GM18499 (cell line): ENCODE data around the gene SETD5.

Experiments used
- ATAC-seq: cut with Tn5 transposase; IDR thresholded peaks from one replicate; pipeline ENCODE4 v1.9.1; 2021; ENCODE audit warnings: moderate number of reproducible peaks; ENCODE audit not compliant: insufficient read depth, unreplicated experiment

The SETD5 gene, protein sequence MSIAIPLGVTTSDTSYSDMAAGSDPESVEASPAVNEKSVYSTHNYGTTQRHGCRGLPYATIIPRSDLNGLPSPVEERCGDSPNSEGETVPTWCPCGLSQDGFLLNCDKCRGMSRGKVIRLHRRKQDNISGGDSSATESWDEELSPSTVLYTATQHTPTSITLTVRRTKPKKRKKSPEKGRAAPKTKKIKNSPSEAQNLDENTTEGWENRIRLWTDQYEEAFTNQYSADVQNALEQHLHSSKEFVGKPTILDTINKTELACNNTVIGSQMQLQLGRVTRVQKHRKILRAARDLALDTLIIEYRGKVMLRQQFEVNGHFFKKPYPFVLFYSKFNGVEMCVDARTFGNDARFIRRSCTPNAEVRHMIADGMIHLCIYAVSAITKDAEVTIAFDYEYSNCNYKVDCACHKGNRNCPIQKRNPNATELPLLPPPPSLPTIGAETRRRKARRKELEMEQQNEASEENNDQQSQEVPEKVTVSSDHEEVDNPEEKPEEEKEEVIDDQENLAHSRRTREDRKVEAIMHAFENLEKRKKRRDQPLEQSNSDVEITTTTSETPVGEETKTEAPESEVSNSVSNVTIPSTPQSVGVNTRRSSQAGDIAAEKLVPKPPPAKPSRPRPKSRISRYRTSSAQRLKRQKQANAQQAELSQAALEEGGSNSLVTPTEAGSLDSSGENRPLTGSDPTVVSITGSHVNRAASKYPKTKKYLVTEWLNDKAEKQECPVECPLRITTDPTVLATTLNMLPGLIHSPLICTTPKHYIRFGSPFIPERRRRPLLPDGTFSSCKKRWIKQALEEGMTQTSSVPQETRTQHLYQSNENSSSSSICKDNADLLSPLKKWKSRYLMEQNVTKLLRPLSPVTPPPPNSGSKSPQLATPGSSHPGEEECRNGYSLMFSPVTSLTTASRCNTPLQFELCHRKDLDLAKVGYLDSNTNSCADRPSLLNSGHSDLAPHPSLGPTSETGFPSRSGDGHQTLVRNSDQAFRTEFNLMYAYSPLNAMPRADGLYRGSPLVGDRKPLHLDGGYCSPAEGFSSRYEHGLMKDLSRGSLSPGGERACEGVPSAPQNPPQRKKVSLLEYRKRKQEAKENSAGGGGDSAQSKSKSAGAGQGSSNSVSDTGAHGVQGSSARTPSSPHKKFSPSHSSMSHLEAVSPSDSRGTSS (N-terminal part only)

DNA sequence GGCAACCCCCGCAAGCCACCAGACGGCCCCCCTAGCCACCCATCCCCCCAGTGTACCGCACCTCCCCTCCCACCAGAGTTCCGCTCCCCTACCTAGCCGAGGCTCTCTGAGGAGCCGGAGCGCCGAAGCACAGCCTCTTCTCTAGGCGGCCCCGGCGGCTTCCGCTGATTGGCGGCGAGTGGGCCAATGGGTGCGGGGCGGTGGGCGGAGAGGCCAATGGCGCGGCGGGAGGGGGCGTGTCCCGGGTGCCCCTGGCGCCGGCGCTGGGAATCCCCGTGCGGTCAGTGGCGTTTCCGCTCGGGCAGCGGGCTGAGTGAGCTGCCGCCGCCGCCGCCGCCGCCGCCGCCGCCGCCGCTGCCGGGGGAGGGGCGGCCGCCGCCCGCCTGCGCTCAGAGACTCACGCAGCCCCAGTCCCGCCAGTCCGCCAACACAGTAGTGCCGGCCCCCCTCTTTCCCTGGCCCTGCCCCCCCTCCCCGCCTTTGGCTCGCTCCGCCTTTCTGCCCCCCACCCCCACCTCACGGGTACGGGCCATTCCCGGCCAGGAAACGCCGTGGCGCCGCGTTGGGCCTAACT is at the start of gene SETD5:
Gene SETD5, plus strand, starts transcription at position 284 of the 574 bp plus-strand sequence. CDS start 31,324 bp downstream, outside the sequence.
- ATAC-seq, result peak; percentile 27

- no peak for ATAC-seq
Measured at GRCh38 chr3:9347887-9348286, 49.5 kb upstream of the SETD5 start.

- ATAC-seq, result no peak
Measured at GRCh38 chr3:9349321-9350117, 47.9 kb upstream of the SETD5 start.

GRCh38 chr3:9351709-9352126 is 45.7 kb upstream of the SETD5 start:
- no peak for ATAC-seq

- ATAC-seq, result no peak
Measured at GRCh38 chr3:9352917-9353752, 44.3 kb upstream of the SETD5 start.

- no peak for ATAC-seq
Measured at GRCh38 chr3:9361691-9362388, 35.6 kb upstream of the SETD5 start.

GRCh38 chr3:9362731-9363530 is 34.5 kb upstream of the SETD5 start, which contains the start of gene THUMPD3:
THUMPD3 (plus strand) TSS chr3:9363054; CDS start chr3:9365069, 2,015 bp downstream.
- peak; percentile 70 for ATAC-seq

GRCh38 chr3:9369508-9369907 is 27.9 kb upstream of the SETD5 start:
- ATAC-seq, result no peak

DNA sequence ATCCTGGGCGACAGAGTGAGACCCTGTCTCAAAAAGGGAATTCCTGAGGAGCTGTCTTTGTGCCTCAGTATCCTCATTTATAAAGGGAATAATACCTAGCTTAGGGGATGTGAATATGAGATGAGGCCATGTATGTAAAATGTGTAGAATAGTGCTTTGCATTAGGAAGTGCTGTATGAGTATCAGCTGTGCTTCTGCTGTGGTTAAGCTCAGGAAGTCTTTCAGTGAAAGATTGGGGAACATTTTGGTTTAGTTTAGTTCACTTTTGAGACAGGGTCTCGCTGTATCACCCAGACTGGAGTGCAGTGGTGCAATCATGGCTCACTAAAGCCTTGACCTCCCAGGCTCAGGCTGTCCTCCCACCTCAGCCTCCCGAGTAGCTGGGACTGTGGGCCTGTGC is 23.9 kb upstream of the SETD5 start:
- no peak for ATAC-seq

GRCh38 chr3:9377981-9378380 is 19.4 kb upstream of the SETD5 start:
- no peak for ATAC-seq

GRCh38 chr3:9379327-9379726 is 18.1 kb upstream of the SETD5 start:
- no peak for ATAC-seq

- no peak for ATAC-seq
Measured at GRCh38 chr3:9380014-9380413, 17.4 kb upstream of the SETD5 start.

GRCh38 chr3:9384141-9384828 is 13.1 kb upstream of the SETD5 start:
- no peak for ATAC-seq

DNA sequence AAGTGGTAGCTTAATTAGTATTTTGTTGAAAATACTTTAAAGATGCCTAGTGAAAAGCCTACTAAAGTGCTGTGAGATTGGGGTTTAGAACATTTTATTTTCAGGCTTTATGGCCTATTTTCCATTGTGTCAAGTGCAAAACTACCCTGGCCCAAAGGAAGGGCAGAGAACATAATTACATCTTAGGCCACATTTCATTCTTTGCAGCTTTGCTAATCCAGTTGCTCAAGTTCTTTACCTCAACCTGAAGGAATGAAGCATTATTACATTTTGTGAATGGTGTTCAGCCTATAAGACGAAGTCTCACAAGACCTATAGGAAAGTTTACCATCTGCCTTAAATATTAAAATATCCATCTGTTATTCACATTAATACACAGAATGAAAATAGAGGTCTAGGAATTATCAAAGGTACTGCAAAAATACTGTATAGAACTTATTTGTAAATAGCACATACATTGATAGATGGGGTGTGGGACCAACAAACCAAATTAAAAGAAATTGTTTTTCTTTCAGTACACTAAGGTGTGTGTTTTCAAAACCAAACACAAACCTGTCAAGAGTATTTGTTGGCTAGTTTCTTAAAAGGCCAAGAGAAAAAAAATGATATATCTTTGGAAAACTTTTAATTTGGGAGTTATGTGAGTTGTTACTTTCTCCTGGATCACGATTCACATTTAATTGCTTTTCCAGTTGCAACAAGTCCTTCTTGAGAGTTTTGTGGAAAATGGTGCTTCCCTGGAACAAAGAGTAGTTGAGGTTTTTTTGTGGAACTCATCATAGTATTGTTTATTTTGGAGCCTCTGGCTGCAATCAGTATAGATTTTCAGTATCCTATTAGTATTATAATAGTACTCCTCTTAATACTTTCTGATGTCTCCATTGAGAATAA is 12.0 kb upstream of the SETD5 start:
- no peak for ATAC-seq

- ATAC-seq, result no peak
Measured at GRCh38 chr3:9386078-9386459, 11.3 kb upstream of the SETD5 start.
